A549 (cell line): ENCODE measurements around the gene SASS6.

Experiments used
- CEBPB ChIP-seq, 2 experiments: fragments of >200 bp in 1 of 2; sonication (Bioruptor Twin) in 1 of 2; formaldehyde crosslinking in 1 of 2; IDR thresholded peaks; 2 replicates each; pipeline ENCODE4 v1.6.1; 2012 to 2016
- CHD2 ChIP-seq: fragments of 150-350 bp; IDR thresholded peaks from 2 replicates; pipeline ENCODE4 v1.6.1; 2014; ENCODE audit warnings: low read length; ENCODE audit not compliant: partially characterized antibody
- EP300 ChIP-seq, 2 experiments: fragments of >200 bp; sonication (Bioruptor Twin); formaldehyde crosslinking; IDR thresholded peaks; 2 replicates in 1 of 2; 3 replicates in 1 of 2; pipeline ENCODE4 v1.6.1; 2016 to 2017
- ESRRA ChIP-seq: fragments of 150-350 bp; IDR thresholded peaks from 2 replicates; pipeline ENCODE4 v1.6.1; 2014; ENCODE audit warnings: mild to moderate bottlenecking, low read length, borderline replicate concordance
- HOXB13 ChIP-seq: fragments of 250-450 bp; sonication (Bioruptor Pico); IDR thresholded peaks from 2 replicates; pipeline ENCODE4 v1.5.0; 2020; ENCODE audit warnings: low read depth, mild to moderate bottlenecking, moderate library complexity
- POLR2AphosphoS2 ChIP-seq: conservative IDR thresholded peaks from 2 replicates; pipeline ENCODE4 v1.6.1; 2012; ENCODE audit warnings: low read length, improper control_type of control experiment, inconsistent platforms

GRCh38 chr1:100061681-100062080, 71.0 kb downstream of the SASS6 start:
- no peak for TF ChIP-seq EP300 (IDR thresholded peaks at IDR 0.05)
- TF ChIP-seq ESRRA, result no peak
- TF ChIP-seq HOXB13 (CRISPR knock-in tag), result no peak
- no peak for TF ChIP-seq POLR2AphosphoS2
- no peak for TF ChIP-seq CEBPB (IDR thresholded peaks at IDR 0.05)
- no peak for TF ChIP-seq CHD2
